HG02623 (cell line): Measurements from ENCODE around the gene SDC3.

ENCODE experiments used
- ATAC-seq: cut with Tn5 transposase; IDR thresholded peaks from one replicate; pipeline ENCODE4 v1.9.1; 2021; ENCODE audit warnings: moderate library complexity; ENCODE audit not compliant: unreplicated experiment

Gene SDC3

DNA sequence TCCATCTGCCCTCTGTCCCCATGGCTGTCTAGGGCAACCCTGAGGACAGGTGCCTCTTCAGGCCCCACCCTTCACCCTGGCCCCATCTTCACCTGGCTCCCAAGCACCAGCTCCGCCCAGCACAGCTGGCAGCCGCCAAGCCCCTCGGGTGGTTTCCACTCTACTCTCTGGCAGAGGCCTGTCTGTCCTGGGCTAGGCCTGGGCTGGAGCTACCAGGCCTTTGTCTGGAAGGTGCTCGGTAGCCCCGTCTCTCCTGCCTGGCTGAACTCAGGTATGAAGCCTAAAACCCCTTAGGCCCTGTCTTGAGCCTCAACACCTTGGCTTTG lies 17.4 kb downstream of the SDC3 start:
- no peak for ATAC-seq

DNA sequence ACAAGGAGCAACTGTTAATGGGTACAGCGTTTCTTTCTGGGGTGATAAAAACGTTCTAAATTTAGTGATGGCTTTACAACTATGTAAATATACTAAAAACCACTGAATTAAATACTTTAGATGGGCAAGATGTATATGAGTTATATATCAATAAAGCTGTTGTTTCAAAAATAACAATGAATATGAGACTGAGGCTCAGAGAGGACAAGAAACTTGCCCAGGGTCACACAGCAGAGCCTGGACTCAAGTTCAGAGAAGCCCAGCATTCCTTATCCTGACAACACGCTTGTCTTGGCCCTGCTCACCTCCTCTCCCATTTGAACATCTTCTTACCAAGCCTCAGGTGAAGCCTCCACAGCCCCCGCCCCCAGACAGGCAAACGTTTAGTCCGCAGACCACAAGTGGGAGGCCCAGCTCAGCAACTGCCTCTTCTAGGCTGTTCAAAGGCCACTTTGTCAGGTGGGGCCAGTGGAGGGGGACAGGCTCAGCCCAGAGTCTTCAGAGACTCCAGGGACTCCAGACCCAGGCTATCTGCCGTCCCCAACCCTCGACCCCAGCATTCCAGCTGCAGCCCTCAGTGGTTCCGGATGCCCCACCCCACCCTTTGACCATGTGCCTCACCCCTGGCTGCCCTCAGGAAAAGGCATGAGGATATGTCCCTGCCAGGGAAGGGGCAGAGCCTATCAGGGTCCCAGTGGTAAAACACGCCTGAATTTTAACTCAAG lies 17.9 kb downstream of the SDC3 start:
- no peak for ATAC-seq

DNA sequence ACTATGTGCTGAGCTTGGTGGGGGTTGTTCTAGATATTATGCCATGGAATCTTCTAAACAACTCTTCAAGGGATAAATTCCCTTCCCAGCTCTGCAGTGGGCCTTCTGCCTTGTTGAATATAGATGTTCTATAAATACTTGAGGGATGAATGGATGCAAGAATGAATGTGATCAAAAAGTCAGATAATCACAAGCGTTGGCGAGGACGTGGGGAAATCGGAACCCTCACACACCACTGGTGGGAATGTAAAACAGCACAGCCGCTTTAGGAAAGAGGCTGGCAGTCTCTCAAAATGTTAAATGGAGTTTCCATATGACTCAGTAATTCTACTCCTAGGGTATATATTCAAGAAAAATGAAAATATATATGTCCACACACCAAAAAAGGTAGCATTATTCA lies 19.0 kb downstream of the SDC3 start:
- ATAC-seq, result no peak

DNA sequence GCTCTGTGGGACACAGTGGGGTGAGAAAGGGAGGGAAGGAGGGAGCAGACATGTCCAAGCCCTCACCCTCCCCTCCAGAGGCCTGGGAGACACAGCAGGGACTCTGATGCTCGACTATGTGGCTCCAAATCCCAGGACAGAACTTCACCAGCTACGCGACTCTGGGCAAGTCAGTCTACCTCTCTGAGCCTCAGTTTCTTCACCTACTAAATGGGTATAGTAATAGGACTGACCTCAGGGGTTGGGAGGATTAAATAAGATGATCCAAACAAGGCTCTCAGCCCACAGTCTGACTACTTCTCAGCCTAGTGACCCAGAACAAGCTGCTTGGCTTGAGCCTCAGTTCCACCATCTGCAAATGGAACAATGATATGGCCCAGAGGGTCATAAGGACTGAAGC lies 19.6 kb downstream of the SDC3 start:
- ATAC-seq, result no peak

DNA sequence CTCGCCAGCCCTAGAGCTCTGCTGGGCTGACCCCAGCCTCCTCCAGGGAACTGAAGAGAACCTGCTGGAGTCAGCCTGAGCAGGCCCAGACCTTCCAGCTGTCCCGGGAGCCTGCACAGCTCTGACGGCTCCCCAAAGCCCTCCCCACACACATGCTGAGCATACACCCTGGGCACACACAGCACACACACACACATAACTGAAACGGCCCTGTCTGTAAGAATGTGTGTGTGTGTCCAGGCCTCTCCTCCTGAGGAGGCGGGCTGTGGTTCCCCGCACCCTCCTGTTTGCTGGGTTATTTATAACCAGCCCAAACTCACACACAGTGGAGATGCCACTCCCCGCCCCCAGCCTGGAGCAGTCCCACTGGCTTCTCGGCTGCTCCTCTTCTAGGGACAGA lies 20.2 kb downstream of the SDC3 start:
- no peak for ATAC-seq

- ATAC-seq, result no peak
Measured at GRCh38 chr1:30887485-30888315, 20.9 kb downstream of the SDC3 start.

DNA sequence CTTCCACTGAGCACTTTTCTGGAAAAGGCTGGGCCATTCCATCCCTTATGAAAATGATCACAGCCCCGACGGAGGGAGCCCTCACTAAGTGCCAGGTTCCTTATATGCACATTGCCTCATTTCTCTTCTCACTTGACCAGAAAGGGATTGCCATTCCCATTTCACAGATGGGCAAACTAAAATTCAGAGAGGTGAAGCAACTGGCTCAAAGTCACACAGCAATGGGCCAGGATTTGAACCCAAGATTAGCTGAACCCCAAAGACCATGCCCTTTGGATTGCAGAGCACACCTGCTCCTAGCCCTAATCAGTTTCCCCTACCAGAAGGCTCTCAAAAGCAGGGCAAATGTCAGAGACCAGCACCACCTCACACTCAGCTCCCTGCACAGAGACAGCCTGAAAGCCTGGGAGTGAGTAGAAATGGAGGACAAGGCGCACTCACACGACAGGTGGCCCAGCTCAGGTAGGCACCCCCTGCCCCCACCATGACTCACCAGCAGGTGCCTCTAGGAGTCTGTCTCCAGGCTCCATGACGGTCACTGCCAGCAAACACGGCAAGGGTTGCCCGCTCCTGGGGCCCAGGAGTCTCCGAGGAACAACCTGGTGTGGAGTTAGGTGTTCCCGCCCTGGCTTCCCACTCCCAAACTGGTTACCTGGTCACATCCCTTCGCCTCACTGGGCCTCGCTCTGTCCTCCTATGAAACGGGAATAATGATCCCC lies 21.7 kb downstream of the SDC3 start:
- ATAC-seq, result no peak

- ATAC-seq, result no peak
Measured at GRCh38 chr1:30885570-30886522, 22.7 kb downstream of the SDC3 start.

- no peak for ATAC-seq
Measured at GRCh38 chr1:30884723-30885122, 23.8 kb downstream of the SDC3 start.

- ATAC-seq, result no peak
Measured at GRCh38 chr1:30883389-30884172, 25.0 kb downstream of the SDC3 start.

- no peak for ATAC-seq
Measured at GRCh38 chr1:30882678-30883388, 25.7 kb downstream of the SDC3 start.

GRCh38 chr1:30881319-30882181 lies 27.0 kb downstream of the SDC3 start:
- peak; percentile 43 for ATAC-seq

DNA sequence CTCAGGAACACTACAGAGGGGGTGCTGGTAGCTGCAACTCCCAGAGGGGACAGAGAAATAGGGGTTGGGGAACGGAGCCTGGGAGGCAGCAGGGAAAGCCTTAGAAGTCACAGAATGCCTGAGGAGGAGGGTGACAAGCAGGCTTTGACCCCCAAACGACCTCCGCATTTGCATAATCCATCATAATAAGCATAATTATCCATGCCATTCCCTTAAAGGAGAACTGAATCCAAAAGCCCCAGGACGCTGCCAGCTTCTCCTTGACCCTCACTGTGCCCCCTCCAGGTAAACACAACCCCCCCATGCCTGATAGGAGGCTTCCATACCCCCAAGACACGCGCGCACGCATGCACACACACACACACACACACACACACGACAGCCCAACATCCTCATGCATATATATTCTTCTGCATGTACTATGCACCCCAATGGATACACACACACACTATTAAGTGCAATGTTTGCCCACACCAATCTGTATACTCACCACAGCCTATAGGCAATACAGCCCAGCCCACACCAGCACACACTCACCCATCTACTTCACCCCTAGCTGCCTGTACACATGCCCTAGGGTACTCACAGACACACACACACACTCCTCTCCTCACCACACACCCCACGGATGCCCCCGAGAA lies 27.8 kb downstream of the SDC3 start:
- ATAC-seq, result no peak

- ATAC-seq, result no peak
Measured at GRCh38 chr1:30879940-30880677, 28.4 kb downstream of the SDC3 start.

GRCh38 chr1:30879126-30879786 lies 29.3 kb downstream of the SDC3 start:
- ATAC-seq, result no peak

GRCh38 chr1:30878559-30878958 lies 30.0 kb downstream of the SDC3 start:
- no peak for ATAC-seq

GRCh38 chr1:30878016-30878415 lies 30.5 kb downstream of the SDC3 start:
- ATAC-seq, result no peak
